Measurements from ENCODE around the gene CPE.

GRCh38 chr4:165478260-165478659 lies 99.5 kb downstream of the CPE start:
- TF ChIP-seq CTCF (IDR thresholded peaks at IDR 0.05) = no peak
- TF ChIP-seq POLR2AphosphoS5 (IDR thresholded peaks at IDR 0.05) = no peak

All from suprapubic skin (tissue), 3 donors.